ENCODE results near the gene WNK2. TPM values are rescaled to one million over a fixed set of nuclear protein-coding genes. Genes with fewer than 3 reads are reported as not detected.

WNK2 gene
- total RNA-seq, 1 experiment from 2014 or later: 69.4 TPM

- no peak overlapping the region for H3K4me3 Mint-ChIP-seq
- Histone ChIP-seq H3K4me2 (ENCODE audit: insufficient read depth, insufficient read length, low read length) (no peak overlapping the region), H3K4me1 (ENCODE audit: insufficient read depth, low read length) (no peaks in the 10 kb centered on the region), H3K14ac (ENCODE audit: insufficient read depth, low read length) (no peak overlapping the region), H2BK20ac (ENCODE audit: low read depth, low read length, poor library complexity, severe bottlenecking) (no peak overlapping the region), H3K4ac (ENCODE audit: low read depth, low read length) (no peak overlapping the region), H2AK5ac (ENCODE audit: insufficient read length, low read length) (no peak overlapping the region), H3K23ac (ENCODE audit: insufficient read length, low read depth, low read length) (no peak overlapping the region), H4K5ac (ENCODE audit: insufficient read length, low read depth, low read length) (no peak overlapping the region), H3K79me2 (ENCODE audit: insufficient read depth, low read length) (peaks cover 7% of the 10 kb centered on the region; the same call in 1 of the 2 replicates), H3K27me3 (ENCODE audit: insufficient read depth, low read length) (no peaks in the 10 kb centered on the region), H4K8ac (replicated peaks; ENCODE audit: insufficient read length, low read depth, low read length) (no peak overlapping the region), H3K27ac (ENCODE audit: insufficient read length, low read depth, low read length) (no peak overlapping the region), H3K79me1 (ENCODE audit: insufficient read depth, low read depth, low read length, poor library complexity, severe bottlenecking) (no peaks in the 10 kb centered on the region), H2BK12ac (ENCODE audit: insufficient read length, low read depth, low read length) (no peak overlapping the region), H2BK15ac (ENCODE audit: low read depth, low read length) (no peak overlapping the region), H2BK5ac (ENCODE audit: insufficient read length, low read length) (no peak overlapping the region), H3K56ac (ENCODE audit: insufficient read length, low read depth, low read length) (no peak overlapping the region), H3T11ph (ENCODE audit: low read length) (no peak overlapping the region), H2BK120ac (ENCODE audit: low read depth, low read length, poor library complexity, severe bottlenecking) (no peak overlapping the region), H2AFZ (ENCODE audit: low read length) (no peak overlapping the region), H4K20me1 (ENCODE audit: control insufficient read depth, insufficient read depth, insufficient read length) (peaks cover 3% of the 10 kb centered on the region), H3K9me3 (ENCODE audit: control insufficient read depth, low read depth, low read length) (no peaks in the 10 kb centered on the region), H3K9ac (ENCODE audit: extremely low read depth, insufficient read length, low read length) (no peak overlapping the region), H4K91ac (ENCODE audit: insufficient read length, low read depth, low read length) (no peak overlapping the region), H3K23me2 (ENCODE audit: insufficient read length, low read depth, low read length, poor library complexity, severe bottlenecking) (no peaks in the 10 kb centered on the region), H3K18ac (ENCODE audit: insufficient read length, low read depth, low read length) (no peak overlapping the region)
- H3K27ac Mint-ChIP-seq: no peak overlapping the region
- H3K4me1 Mint-ChIP-seq: peaks cover 7 to 18% of the 10 kb centered on the region in 2 experiments
- WGBS (ENCODE audit: extremely low coverage, insufficient read length, low lambda C conversion rate): no CpG with 5 or more reads among the region's 7 CpGs
- H3K27me3 Mint-ChIP-seq (ENCODE audit: low read depth): no peaks in the 10 kb centered on the region
- H3K36me3 Mint-ChIP-seq (ENCODE audit: insufficient read depth in 1 of 3, low read depth in 3 of 3): peaks cover 2 to 7% (median 5%) of the 10 kb centered on the region in 3 experiments; a peak in 5 of 7 replicates
- H3K9me3 Mint-ChIP-seq: peaks cover 0 to 3% of the 10 kb centered on the region in 2 experiments; a peak in 1 of 5 replicates
- no peak for TF ChIP-seq CTCF (conservative IDR thresholded peaks at IDR 0.05)
- DNase-seq: no peak
These were observed 22.7 kb downstream of the WNK2 start for GRCh38 chr9:93206576-93207155.

All from H9 (cell line).